Activated T-helper 9 cell treated with anti-CD3 and anti-CD28 coated beads, Interleukin-2, amount 50 U/mL, for 16 hours (primary cell): ENCODE results near the gene PPP1CB.
"Not testable (repeated sequence)": the region's sequence is repeated elsewhere in the genome, so short reads cannot be mapped to it uniquely, and the experiment has no call there.

Source experiments
- DNase-seq: peaks from one replicate; pipeline ENCODE4 v3.0.0-alpha.2; 2020; ENCODE audit warnings: low read depth

Gene PPP1CB

DNA sequence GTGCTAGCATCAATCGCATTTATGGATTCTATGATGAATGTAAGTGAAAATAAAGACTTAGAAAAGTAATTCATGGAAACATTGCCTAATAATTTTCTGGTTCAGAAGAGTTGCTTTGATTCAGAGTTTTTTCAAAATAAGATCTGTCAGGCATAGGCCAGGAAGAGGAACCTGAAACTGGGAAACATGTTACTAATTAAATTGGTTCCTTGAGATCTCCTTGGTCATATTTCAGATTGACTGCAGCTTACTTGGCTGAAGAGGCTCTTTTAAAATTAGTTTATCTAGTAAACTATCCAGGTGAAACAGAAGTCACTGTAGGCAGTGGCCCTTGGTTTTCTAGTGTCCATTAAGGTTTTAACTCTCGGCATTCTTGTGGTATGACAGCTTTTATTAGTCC, 27.4 kb downstream of the PPP1CB start:
- DNase-seq = no peak

DNA sequence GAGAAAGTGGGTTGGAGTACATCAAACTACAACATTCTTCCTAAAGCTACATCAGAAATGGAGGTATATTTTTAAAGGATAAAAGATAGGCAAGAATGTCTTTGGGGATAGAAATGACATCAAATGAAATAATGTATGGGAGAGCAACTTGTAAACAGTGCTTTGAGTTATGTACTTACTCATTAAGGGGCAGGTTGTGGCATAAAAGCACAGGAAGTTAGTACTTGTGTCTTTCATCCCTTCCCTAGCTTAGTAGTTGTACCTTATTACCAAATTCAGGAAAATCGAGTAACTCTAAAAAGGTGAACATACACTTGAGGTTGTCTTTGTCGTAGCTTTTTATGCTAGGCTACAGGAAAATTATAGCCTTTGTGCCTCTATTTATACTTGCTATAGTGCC, 28.9 kb downstream of the PPP1CB start:
- no peak for DNase-seq

DNA sequence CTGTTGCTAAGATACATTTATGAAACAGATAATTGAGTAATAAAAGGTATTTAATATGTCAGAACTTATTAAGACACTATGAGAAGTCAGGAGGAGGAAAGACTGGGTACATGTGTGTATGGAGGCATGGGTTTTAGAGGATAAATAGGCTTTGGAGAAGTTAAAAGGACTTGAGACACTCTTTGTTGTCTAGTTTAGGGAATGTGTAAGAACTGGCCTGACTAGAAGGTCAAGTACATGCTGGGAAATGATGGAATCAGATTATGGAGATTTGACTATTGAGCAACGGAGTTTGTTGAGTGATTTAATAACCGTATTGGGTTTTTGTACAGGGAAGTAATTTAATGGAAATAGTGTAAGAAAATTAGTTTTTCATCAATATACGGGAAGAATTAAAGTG, 30.8 kb downstream of the PPP1CB start:
- no peak for DNase-seq

DNA sequence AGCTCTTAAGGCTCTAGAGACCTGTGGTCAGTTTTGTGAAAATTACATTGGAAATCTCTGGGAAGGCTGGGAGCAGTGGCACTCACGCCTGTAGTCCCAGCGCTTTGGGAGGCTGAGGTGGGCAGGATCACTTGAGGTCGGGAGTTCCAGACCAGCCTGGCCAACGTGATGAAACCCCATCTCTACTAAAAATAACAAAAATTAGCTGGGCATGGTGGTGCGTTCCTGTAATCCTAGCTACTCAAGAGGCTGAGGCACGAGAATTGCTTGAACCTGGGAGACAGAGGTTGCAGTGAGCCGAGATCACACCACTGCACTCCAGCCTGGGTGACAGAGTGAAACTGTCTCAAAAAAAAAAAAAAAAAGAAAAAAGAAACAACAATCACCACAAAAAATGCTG, 32.9 kb downstream of the PPP1CB start:
- DNase-seq = not testable (repeated sequence)

DNA sequence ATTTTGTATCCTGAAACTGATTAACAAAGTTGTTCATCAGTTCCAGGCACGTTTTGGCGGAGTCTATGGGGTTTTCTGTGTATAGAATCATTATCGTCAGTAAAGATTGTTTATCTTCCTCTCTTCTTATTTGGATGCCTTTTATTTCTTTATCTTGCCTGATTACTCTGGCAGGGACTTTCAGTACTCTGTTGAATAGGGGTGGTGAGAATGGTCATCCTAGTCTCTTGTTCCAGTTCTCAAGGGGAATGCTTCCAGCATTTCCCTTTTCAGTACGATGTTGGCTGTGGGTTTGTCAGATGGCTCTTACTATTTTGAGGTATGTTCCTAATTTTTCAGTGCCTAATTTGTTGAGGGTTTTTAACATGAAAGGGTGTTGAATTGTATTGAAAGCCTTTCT, 45.0 kb downstream of the PPP1CB start:
- no peak for DNase-seq

DNA sequence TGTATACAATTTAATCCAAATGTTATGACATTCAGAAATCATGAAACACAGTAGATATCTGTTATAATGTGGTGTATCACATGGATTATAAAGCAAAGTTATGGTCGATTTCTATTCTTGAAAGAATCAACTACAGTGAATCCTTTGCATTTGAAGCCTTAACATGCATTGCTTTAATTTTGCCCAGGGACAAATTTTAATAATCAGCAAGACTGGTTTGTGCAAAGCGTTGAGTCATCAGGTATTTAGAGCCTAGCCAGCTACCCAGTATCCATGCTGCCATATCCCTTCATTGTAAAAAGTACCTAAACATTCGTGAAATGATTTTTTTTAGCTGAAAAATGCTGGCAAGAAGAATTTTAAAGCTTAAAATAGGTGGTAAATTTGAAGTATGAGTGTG, 50.1 kb downstream of the PPP1CB start:
- no peak for DNase-seq

DNA sequence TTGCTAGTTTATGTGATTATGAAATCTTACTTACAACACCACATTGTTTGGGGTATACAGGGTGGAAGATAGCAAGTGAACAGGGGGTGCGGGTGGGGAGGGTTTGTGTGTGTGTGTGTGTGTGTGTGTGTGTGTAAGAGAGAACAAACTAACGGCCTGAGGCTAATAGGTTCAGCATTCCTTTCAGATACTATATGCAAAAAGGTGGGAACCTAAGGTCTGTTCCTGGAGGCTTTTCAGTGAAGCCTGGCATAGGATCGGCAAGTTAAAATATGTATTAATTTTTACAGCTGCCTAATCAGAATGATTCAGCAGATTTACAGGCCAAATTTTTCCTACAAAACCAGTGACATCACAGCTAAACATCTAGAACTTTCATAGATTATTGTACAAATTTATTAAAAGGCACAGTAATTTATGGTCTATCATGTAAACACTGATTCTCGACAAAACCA, 51.4 kb downstream of the PPP1CB start:
- no peak for DNase-seq

GRCh38 chr2:28809927-28810326, 58.3 kb downstream of the PPP1CB start:
- no peak for DNase-seq

DNA sequence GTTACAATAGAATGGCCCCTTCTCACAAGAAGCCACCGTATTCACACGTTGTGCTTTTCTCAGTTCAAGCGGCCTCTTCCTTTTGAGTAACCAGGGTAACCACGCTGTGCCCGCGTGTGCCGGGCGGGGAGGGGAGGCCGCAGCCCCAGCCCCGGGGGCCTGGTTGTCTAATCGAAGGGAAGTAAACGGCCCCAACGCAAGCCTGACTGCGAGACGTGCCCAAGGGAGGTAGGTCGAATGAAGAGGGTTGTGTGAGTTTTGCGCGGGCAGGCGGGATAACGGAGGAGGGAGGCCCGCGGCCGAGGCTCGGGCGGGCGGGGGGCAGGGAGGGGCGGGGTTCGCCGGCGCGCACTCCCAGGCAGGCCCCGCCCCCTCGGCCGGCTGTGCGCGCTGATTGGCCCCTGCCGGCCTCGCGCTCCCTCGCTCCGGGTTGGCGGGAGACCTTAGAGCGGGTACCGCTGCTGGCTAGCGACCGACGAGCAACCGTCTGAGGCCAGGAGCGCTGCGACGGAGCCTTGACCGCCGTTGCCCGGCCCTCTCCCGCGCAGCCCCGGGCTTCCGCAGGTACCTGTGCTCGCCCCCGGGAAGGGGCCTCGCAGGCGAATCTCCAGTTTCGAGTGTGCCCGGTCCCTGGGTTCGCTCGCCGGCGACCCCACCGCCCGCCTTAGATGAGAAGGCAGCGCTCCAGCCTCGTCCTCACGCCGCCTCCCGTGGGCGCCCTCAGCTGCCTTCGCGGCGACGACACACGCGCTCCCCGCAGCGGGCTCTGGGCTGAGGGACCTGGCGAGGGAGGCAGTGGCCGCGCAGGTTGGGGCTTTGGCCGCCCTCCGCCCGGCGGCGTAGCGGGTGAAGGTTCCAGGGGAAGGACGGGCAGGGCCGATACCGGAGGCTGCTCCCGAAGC, 59.0 kb downstream of the PPP1CB start, which contains the start of gene SPDYA:
Gene SPDYA, plus strand, starts transcription at position 451 of the 902 bp plus-strand sequence. CDS start 5,181 bp downstream, outside the sequence.
- peak; percentile 69 for DNase-seq

- DNase-seq = no peak
Measured at GRCh38 chr2:28818053-28818452, 66.4 kb downstream of the PPP1CB start.

GRCh38 chr2:28821295-28821958, 69.8 kb downstream of the PPP1CB start:
- DNase-seq = peak; percentile 8

DNA sequence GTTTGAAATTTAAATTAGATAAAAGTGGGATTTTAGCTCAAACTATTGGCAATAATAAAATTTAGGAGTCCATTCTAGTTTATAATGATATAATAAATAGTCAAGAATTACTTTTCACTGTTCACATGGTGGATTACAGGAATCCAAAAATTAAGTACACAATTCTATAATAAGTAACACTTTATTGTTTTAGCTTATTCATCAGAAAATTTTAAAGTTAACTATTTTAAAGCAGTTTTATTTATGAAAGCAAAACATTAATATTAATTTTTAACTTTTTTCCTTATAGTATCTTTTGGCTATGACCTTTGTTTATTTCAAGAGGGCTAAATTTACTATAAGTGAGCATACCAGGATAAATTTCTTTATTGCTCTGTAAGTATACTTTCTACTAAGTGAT, 70.4 kb downstream of the PPP1CB start:
- no peak for DNase-seq

- no peak for DNase-seq
Measured at GRCh38 chr2:28824207-28824606, 72.6 kb downstream of the PPP1CB start.

DNA sequence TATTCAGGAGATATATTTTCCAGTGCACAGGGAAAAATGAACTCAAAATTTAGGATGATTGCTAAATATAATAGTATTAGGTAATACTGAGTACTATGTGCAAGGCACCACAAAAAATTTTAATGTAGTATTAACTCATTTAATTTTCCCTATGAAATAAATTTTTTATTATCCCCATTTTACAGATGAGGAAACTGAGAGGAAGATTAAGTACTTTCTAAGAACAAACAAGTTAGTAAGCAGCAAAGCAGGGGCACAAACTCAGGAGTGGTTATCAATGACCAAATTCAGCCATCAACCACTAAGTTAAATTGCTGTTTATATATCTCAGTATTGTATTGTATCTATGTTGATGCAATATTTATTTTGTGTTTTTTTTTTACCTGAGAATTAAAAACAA, 73.2 kb downstream of the PPP1CB start:
- no peak for DNase-seq

GRCh38 chr2:28828382-28828781, 76.8 kb downstream of the PPP1CB start:
- DNase-seq = no peak

DNA sequence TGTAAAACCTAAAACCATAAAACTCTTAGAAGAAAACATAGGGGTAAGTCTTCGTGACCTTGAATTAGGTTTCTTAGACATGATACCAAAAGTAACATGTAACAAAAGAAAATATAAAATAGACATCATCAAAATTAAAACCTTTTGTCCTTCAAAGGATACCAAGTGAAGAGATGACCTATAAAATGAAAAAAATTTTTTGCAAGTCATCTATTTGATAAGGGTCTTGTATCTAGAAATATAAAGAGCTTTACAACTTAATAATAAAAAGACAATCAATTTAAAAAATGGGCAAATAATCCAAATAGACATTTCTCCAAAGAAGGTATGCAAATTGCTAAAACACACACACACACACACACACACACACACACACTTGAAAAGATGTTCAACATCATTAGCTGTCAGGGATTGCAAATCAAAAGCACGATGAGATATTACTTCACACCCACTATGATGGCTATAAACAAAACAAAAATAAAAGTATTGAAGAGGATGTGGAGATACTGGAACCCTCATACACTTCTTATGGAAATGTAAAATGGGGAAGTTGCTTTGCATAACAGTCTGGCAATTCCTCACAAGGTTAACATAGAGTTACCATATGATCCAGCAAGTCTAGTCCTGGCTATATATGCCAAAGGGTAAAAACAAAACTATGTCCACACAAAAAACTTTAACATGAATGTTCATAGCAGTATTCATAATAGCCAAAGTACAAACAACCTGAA, 82.3 kb downstream of the PPP1CB start:
- DNase-seq = no peak

DNA sequence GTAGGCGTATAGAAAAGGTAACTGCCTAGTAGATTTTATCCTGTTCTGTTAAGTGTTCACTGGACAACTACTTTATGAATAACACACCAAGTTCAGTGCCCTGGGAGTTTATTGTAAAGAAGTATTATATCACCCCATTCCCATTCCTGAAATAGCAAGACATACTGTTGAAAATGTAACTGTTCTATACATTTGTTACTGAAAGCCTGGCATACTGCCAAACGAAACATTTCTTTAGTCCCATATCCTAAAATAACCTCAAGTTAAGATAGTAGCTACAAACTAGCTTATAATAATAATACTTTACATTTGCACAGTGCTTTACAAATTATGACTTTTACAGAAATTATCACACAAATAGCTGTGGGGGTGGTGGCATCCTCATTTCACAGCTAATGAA, 84.2 kb downstream of the PPP1CB start:
- no peak for DNase-seq

DNA sequence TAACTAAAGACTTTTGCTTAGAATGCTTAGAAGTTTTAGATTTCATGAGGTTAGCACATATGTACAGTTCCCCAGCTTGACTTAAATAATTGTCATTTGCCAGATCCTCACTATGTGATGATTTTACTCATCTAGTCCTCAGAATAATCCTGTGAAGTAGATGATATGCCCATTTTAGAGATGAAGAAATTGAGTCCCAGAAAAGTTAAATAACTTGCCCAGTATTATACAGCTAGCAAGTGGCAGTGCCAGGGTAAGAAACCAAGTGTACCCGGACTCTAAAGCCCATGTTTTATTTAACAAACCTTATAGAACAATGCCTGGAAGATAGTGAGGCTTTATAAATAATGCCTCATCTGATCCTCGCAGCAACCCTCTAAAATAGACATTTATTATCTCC, 87.3 kb downstream of the PPP1CB start:
- DNase-seq = no peak

GRCh38 chr2:28842042-28842441, 90.4 kb downstream of the PPP1CB start:
- no peak for DNase-seq
